K562 (cell line): Measurements from ENCODE around the gene PRF1. TPM values are rescaled to one million over a fixed set of nuclear protein-coding genes. Genes with fewer than 3 reads are reported as not detected.

Source experiments
- ARHGAP35 ChIP-seq: fragments of 450-650 bp; IDR thresholded peaks from 2 replicates; pipeline ENCODE4 v1.6.1; 2018; ENCODE audit not compliant: partially characterized antibody
- ARNT ChIP-seq, 2 experiments: fragments of 450-650 bp; IDR thresholded peaks; 2 replicates each; pipeline ENCODE4 v1.6.1; 2016; ENCODE audit warnings: mild to moderate bottlenecking in 1 of 2
- ATF1 ChIP-seq, 2 experiments: fragments of 450-650 bp in 1 of 2; IDR thresholded peaks; 2 replicates each; pipeline ENCODE4 v1.6.1; 2016; ENCODE audit warnings: missing compliant biosample characterization in 1 of 2, missing genetic modification characterization in 1 of 2
- CBFA2T3 ChIP-seq: fragments of 450-650 bp; IDR thresholded peaks from 2 replicates; pipeline ENCODE4 v1.6.1; 2017
- COPS2 ChIP-seq: fragments of 450-650 bp; conservative IDR thresholded peaks from 2 replicates; pipeline ENCODE4 v1.6.1; 2016; ENCODE audit warnings: mild to moderate bottlenecking, moderate library complexity
- ESRRA ChIP-seq: fragments of 450-650 bp; IDR thresholded peaks from 2 replicates; pipeline ENCODE4 v1.6.1; 2014; ENCODE audit warnings: low read depth, mild to moderate bottlenecking, moderate library complexity, borderline replicate concordance
- KDM1A ChIP-seq, 2 experiments: fragments of 450-650 bp; IDR thresholded peaks; 2 replicates each; pipeline ENCODE4 v1.6.1; 2016; ENCODE audit warnings: mild to moderate bottlenecking in 2 of 2
- MGA ChIP-seq: fragments of 450-650 bp; IDR thresholded peaks from 2 replicates; pipeline ENCODE4 v1.6.1; 2016; ENCODE audit warnings: mild to moderate bottlenecking, moderate library complexity
- NBN ChIP-seq: fragments of 450-650 bp; IDR thresholded peaks from 2 replicates; pipeline ENCODE4 v1.6.1; 2016; ENCODE audit warnings: low read depth, mild to moderate bottlenecking
- NFIC ChIP-seq: fragments of 450-650 bp; IDR thresholded peaks from 2 replicates; pipeline ENCODE4 v1.6.1; 2017; ENCODE audit warnings: mild to moderate bottlenecking, inconsistent platforms
- PYGO2 ChIP-seq: fragments of 450-650 bp; IDR thresholded peaks from 2 replicates; pipeline ENCODE4 v1.6.1; 2016; ENCODE audit warnings: mild to moderate bottlenecking, missing genetic modification characterization, moderate library complexity, missing compliant biosample characterization
- ZBTB11 ChIP-seq, 3 experiments: fragments of 200-800 bp in 1 of 3; fragments of 250-450 bp in 1 of 3; fragments of 450-650 bp in 1 of 3; sonication (Bioruptor Pico) in 1 of 3; sonication (Bioruptor generic) in 1 of 3; formaldehyde crosslinking in 1 of 3; IDR thresholded peaks; 2 replicates each; pipeline versions ENCODE4 v1.6.1 to v1.8.0; 2016 to 2022; ENCODE audit warnings: mild to moderate bottlenecking in 2 of 3, missing genetic modification characterization in 2 of 3, missing compliant biosample characterization in 1 of 3, moderate library complexity in 1 of 3
- ZNF354B ChIP-seq: fragments of 250-450 bp; sonication (Bioruptor Pico); IDR thresholded peaks from 2 replicates; pipeline ENCODE4 v1.4.0; 2020
- polyA plus RNA-seq, 8 experiments: library from polyadenylated mRNA; depleted of rRNA in 4 of 8; stranded (reverse) in 5 of 8; unstranded in 3 of 8; fragments of >200 nt; fragmentation: Nextera tagmentation in 2 of 8; fragmentation: Illumina TruSeq in 1 of 8; extraction: Ambion mirVana in 2 of 8; extraction: Trizol in 1 of 8; gene quantifications; 2 replicates each; pipeline versions ENCODE4 v1.2.1 to v1.2.3, GENCODE V29; 2011 to 2014; ENCODE audit warnings: inconsistent platforms in 1 of 8, missing spikeins in 1 of 8
- total RNA-seq, 7 experiments: library from RNA; depleted of rRNA in 6 of 7; stranded (reverse); fragments of >200 nt in 6 of 7; fragmentation: Illumina TruSeq in 2 of 7; extraction: Trizol in 2 of 7; gene quantifications; 2 replicates each; pipeline versions ENCODE4 v1.2.1 to v1.2.3, GENCODE V29; 2011 to 2021; ENCODE audit warnings: low replicate concordance in 1 of 7

The PRF1 gene
- total and polyA plus RNA-seq, 9 of the 15 experiments (the other 6 are each of a cell fraction or from before 2014, with no cell fraction given): 3.8 to 8.6 (median 6.3) TPM

- TF ChIP-seq NFIC: peak; percentile 55
- no peak for TF ChIP-seq COPS2
- TF ChIP-seq MGA: peak; percentile 6; the same call in 1 of the 2 replicates
- no peak for TF ChIP-seq ARHGAP35
- no peak for TF ChIP-seq PYGO2
- TF ChIP-seq ESRRA: peak; percentile 12; the same call in 1 of the 2 replicates
- peak in 1 of 3 experiments; percentile 73; a peak in 2 of 6 replicates for TF ChIP-seq ZBTB11 (CRISPR knock-in tag; IDR thresholded peaks at IDR 0.05)
- 0 out of 2 replicates have a peak, but pooled peaks have one; percentile 6 for TF ChIP-seq CBFA2T3
- peak; percentile 72; the same call in 1 of the 2 replicates for TF ChIP-seq NBN
- TF ChIP-seq ATF1 (CRISPR knock-in tag; IDR thresholded peaks at IDR 0.05): no peak
- TF ChIP-seq ATF1 (tag; IDR thresholded peaks at IDR 0.05): 0 out of 2 replicates have a peak, but pooled peaks have one; percentile 7
- peak in 1 of 2 experiments; percentile 17; a peak in 1 of 4 replicates for TF ChIP-seq KDM1A (IDR thresholded peaks at IDR 0.05)
- TF ChIP-seq ZNF354B (CRISPR knock-in tag): no peak
- no peak for TF ChIP-seq ARNT (IDR thresholded peaks at IDR 0.05)
Observed at GRCh38 chr10:70578371-70578947, 24.1 kb downstream of the PRF1 start (continued).
